ENCODE data around the gene DNAH17. TPM values are rescaled to one million over a fixed set of nuclear protein-coding genes. Genes with fewer than 3 reads are reported as not detected.

The DNAH17 gene
- total RNA-seq, 1 donor from 2014 or later: 0.81 TPM

DNA sequence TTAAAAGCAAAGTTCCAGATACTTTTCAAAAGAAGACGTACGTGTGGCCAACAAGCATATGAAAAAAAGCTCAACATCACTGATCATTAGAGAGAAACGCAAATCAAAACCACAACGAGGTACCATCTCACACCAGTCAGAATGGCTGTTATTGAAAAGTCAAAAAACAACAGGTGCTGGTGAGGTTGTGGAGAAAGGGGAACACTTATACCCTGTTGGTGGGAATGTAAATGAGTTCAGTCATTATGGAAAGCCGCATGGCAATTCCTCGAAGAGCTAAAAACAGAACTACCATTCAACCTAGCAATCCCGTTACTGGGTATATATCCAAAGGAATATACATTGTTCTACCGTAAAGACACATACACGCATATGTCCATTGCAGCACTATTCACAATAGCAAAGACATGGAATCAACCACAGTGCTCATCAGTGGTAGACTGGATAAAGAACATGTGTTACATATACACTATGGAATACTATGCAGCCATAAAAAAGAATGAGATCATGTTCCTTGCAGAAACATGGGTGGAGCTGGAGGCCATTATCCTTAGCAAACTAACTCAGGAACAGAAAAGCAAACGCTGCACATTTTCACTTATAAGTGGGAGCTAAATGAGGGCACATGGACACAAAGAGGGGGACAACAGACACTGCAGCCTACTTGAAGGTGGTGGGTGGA lies 31.1 kb upstream of the DNAH17 start:
- no peak for DNase-seq (ENCODE audit: low spot score)
- intact Hi-C loops (cut with DNase I): no loop called here

DNA sequence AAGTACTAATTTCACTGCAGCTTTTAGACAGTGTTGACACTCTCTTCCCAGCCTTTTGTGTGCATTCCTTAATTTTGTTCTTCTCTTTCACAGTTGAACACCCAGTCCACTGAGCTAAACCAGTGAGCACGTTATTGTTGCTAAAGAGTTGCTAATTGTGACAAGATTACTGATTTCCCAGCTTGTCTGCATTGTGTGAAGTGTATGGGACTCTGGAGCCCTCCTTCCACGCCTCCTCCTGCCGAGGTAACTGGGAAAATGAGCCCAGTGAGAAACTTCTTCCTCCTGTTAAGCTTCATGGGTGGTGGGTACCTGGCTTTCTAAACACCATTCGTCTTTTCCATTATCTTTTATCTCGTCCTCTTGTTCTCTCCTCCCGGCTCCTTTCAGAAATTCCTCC lies 29.8 kb upstream of the DNAH17 start:
- intact Hi-C loops (cut with DNase I): no loop called here
- DNase-seq (ENCODE audit: low spot score): no peak

DNA sequence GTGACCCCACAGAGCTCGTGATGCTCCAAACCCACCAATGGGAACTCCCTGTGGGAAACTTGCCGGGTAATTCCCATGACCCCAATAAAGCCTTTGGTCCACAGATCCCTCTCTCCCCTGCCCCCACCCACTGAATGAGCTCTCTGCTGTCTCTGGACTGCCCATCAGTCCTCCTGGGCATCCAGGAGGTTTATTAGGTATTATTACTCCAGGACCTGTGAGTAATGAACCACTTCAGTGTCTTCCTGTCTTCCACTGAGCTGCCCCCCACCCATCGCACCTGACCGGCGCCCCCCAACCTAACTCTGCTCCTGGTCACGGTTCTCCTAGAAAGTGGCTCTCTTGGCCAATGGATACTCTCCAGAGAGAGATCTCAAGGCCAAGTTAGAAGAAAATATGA lies 28.7 kb upstream of the DNAH17 start:
- DNase-seq (ENCODE audit: low spot score): no peak
- intact Hi-C loops (cut with DNase I): no loop called here

DNA sequence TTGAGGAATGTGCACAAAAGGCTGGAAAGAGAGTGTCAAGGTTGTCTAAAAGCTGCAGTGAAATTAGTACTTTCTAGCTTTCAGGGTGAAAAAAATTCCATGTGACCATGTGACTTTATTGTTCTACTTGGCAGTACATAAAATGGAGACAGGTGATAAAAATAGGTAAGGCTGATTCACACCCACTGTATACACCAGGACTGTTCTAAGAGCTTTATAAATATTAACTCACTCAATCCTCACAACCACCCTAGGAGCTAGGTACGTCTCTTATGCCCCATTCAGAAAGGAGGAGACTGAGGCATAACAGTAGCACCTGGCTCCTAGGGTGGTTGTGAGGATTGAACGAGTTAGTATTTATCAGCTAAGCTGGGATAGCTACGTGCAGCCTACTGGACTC lies 28.2 kb upstream of the DNAH17 start:
- DNase-seq (ENCODE audit: low spot score): no peak
- intact Hi-C loops (cut with DNase I): no loop called here

DNA sequence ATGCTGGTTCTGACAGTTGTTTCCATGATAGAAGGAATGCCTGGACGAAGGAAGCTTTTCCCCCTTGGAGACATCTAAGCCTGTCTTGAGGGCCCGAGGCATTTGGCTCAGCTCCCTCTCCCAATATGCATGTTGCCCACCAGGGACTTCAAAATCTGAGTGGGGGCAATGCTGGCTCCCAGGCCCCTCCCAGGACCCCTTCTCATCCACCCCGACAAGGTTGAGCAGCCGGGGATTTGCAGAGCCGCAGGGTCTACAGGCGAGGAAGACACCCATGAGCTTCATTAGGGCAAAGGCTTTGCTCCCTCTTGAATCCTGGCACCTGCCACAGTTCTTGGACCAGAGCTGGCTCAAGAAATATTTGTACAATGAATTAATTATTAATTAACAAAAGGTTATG lies 25.1 kb upstream of the DNAH17 start:
- intact Hi-C loops (cut with DNase I): no loop called here
- DNase-seq (ENCODE audit: low spot score): no peak

DNA sequence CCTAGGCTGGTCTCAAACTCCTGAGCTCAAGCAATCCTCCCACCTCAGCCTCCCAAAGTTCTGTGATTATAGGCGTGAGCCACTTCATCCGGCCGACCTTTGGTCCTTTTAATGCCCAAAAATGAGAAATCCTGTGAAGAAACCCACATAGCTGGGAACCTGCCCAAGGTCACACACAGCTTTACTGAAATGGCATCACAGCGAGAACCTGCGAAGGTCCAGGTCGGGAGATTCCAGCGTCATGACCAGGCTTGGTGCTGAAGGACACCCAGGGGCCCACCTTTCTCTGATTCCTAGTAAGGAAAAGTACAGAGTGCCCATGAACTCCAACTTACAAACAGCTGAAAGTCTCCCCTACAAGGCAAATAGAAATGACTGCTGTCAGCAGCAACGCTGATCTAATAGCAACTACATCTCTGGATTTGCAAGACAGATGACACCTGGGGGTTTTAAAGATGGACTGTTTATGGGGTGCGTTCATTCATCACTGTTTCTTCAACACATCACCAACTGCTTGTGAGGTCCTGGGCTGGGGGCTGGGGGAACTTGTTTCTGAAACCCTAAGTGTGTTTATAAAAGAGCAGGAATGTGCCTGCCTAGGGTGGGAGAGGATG lies 24.5 kb upstream of the DNAH17 start:
- intact Hi-C loops (cut with DNase I): no loop called here
- DNase-seq (ENCODE audit: low spot score): no peak

DNA sequence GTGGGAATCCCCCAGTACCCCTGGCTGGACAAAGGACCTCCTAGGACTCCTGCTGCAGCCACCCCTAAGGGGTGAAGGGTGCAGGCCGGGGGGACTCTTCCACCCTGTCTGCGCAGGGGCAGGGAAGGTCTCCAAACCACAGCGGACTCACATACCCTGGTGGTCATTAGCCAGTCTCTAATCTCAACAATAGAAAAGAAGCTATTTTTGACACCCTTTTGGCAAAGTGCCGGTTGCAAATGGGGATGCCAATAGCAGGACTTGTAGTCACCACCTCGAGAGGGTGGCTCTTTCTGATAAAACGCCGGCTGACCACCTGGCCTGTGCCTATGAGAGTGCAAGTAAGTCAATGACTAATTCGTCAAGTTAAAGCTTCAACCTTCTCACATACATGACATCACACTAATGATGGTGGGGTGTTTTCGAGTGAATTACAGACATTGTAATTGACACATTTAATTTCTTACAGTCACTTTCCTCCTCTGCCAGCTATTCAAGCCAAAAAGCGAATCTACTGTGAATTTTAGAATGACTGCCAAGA lies 23.1 kb upstream of the DNAH17 start:
- intact Hi-C loops (cut with DNase I): no loop called here
- DNase-seq (ENCODE audit: low spot score): no peak

DNA sequence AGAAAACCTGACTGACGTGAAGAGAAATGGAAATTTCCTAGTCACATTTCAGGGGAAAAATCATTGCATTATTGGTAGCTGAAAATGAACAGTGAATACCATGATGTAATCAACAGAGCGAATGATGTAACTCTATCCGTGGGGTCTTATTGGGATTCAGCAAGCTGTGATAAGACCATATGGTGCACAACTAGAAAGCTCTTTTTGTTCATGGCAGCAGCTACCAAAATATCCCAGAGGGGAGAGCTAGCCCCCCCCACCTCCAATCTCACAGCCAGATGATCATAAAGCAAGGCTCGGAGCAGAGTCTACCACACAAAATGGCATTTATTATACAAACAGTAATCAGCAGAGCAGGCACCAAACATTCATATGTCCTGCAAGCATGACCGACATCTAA lies 22.2 kb upstream of the DNAH17 start:
- no peak for DNase-seq (ENCODE audit: low spot score)
- intact Hi-C loops (cut with DNase I): no loop called here

DNA sequence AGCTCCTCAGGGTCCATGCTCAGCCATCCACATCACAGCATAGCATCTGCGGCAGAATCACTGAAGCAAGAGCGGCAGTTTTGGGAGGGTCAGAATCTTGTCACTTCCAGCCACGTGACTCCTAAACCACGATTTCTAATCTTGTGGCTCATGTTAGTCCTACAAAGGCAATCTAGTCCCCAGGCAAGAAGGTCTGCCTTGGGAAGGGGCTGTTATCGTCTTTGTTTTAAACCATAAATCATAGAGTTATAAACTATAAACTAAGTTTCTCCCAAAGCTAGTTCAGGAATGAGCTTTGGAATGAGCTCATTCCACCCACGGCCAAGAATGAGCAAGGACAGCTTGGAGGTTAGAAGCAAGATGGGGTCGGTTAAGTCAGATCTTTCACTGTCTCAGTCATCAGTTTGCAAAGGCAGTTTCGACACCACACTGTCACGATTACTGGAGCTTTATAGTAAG lies 20.8 kb upstream of the DNAH17 start:
- intact Hi-C loops (cut with DNase I): no loop called here

DNA sequence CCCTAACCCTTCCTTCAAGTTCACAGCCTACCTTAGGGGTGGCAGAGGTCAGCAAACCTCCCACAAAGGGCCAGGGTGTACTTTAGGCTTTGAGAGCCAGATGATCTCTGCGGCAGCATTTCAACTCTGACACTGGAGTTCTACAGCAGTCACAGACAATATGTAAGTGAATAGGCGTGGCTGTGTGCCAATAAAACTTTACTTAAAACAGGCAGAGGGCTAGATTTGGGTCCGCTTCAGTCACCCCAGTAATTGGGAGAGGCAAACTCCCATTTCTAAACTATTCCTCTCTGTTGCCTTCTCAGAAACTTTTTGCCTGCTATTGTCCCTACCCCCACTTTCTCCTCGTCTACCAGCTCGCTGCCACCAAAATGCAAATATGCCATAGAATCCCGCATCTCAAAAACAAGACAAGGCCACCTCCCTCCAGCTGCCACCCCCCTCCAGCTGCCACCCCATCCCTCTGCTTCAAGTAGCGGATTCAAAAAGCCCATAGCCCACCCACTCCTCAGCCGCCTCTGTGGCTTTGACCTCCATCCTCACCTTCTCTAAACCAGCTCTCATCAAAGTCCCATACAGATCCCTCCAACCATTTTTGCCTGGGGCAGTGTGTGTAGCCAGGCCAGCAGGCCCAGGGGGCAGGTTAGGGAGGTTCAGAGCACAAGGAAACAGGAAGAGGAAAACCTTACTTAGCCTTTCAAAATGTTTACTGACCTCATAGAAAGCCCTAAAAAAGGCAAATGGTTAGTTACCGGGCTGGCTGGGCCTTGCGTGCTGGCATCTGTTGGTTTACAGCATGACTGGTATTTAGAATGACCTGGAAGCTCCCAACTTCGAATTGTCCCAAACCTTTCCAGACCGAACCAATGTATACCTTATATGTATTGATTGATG lies 19.9 kb upstream of the DNAH17 start:
- DNase-seq (ENCODE audit: low spot score): no peak
- intact Hi-C loops (cut with DNase I): no loop called here

More for the DNA sequence above, 20.8 kb upstream of the DNAH17 start:
- no peak for DNase-seq (ENCODE audit: low spot score)

DNA sequence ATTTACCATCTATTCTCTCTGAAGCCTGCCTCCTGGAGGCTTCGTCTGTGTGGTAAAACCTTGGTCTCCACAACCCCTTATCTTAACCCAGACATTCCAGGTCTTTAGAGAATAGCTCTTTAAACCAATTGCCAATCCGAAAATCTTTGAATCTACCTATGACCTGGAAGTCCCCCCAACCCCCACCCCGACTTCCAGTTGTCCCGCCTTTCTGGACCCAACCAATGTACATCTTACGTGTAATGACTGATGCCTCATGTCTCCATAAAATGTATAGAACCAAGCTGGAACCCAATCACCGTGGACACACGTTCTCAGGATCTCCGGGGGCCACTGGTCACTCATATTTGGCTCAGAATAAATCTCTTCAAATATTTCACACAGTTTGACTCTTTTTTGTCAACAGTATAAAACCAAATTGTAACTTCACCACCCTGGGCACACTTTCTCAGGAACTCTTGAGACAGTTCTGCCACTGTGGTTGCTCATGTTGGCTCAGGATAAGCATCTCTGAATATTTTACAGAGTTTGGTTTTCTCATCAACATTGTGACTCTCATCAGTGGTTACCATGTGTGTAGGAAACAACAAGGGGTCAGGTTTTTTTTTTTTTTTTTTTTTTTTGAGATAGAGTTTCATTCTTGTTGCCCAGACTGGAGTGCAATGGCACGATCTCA lies 18.1 kb upstream of the DNAH17 start:
- intact Hi-C loops (cut with DNase I): no loop called here

DNA sequence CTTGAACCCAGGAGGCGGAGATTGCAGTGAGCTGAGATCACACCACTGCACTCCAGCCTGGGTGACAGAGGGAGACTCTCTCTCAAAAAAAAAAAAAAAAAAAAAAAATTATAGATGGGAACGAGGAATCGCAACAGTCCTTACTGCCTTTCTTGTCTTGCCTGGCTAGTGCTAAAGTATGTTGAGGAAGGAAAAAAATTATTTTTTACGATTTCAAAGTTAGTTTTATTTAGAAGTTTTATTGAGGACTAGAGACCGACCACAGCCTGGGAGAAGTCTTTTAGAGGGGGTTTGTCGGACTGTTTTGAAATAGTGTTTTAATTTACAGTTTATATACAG lies 15.8 kb upstream of the DNAH17 start:
- intact Hi-C loops (cut with DNase I): loop anchor here (1.0 to 2.0 kb wide), 2 partner anchors 18 to 54 kb away; no protein-coding TSS in a partner anchor

More for the DNA sequence above, 18.1 kb upstream of the DNAH17 start:
- DNase-seq (ENCODE audit: low spot score): no peak

DNA sequence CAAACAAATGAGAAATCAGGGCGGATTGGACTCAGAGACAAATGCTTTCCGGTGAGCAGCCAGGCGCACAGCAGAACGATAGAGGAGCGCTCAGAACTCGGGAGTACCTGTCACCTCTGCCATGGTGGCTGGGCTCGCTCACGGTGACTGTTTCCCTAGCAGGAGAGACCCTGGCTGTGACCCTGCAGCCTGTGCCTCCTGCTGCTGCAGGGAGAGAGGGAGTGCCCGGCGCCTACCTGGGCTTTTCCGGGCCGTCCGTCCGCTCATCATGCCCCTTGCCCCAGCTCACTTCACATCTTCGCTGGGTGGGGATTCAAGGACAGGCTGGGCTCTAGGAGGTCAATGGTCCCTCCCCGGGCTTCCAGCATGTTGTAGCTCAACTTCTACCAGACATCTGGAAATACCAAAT lies 14.1 kb upstream of the DNAH17 start:
- DNase-seq (ENCODE audit: low spot score): no peak
- intact Hi-C loops (cut with DNase I): no loop called here

More for the DNA sequence above, 15.8 kb upstream of the DNAH17 start:
- DNase-seq (ENCODE audit: low spot score): no peak

DNA sequence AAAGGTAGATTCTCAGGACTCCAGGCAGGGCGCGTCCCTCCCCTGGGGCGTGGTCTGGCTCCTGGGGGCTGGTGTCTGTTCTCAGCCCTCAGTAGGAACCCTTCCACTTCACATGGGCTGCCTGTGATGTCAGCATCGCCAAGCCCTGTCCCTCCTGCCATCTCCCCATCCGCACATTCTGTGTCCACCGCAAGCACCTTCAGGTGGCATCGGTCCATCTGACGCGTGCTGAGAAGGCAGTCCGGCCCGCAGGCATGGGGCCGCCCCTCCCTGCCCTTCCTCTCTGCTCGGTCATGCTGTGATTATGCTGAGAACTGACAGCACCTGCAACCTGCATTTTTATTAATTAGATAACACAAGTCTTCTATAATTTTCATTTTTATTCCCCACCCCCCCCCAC lies 12.7 kb upstream of the DNAH17 start:
- intact Hi-C loops (cut with DNase I): no loop called here
- DNase-seq (ENCODE audit: low spot score): no peak

DNA sequence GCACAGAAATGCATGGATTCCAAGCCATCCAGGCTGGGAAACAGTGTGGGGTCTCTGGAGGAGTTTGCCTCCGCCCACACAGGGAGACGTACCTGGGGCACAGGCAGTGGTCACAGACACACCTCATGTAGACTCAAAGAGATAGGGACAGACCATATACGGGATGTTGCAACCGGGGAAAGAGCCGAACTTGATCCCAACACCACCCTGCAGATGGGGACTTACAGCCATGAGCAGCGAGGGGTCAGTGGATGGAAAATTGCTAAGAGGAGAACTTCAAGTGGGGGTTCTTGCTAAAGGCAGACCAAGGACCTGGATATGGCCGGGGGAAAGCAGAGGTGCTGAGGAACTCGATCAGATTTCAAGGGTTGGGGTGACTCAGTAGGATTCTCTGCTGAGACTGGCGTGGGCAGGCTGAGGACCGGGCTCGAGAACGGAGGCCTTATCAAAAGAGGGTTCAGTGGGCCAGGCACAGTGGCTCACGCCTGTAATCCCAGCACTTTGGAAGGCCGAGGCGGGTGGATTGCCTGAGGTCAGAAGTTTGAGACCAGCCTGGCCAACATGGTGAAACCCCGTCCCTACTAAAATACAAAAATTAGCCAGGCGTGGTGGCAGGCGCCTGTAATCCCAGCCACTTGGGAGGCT lies 12.0 kb upstream of the DNAH17 start:
- DNase-seq (ENCODE audit: low spot score): no peak
- intact Hi-C loops (cut with DNase I): no loop called here

DNA sequence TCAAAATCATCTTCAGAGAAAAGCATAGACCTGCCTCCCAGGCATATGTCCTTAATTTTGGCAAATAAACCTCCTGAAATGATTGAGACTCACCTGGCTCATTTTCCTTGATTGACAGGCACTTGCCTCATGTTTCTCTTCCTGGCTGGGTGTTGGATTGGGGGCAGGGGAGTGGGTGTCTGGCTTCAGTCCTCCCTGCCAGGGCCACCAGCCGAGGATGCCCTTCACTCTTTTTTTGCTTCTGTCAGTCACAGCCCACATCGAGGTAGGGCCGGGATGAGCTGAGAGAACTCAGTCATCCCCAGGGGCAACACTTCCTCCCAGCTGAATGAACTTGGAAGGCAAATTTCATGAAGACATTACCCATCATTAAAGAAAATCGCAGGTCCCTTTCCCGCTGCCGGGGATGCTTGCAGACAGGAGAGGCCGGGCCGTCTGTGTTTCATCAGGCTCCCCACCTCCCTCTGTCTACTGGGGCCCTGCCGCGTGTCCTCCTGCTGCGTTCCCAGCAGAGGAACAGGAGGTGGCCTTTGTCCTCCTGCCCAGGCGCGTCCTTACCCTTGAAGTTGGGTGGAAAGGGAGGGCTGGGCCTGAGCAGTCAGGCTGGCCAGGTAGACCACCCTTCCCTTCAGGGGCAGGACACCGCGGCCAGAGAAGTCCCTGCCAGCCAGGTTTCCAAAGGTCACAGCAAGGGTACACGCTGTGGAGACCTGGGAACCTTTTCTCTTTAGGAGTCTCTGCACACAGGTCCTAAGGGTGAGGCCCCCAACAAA lies 11.2 kb upstream of the DNAH17 start:
- intact Hi-C loops (cut with DNase I): no loop called here
- DNase-seq (ENCODE audit: low spot score): no peak

DNA sequence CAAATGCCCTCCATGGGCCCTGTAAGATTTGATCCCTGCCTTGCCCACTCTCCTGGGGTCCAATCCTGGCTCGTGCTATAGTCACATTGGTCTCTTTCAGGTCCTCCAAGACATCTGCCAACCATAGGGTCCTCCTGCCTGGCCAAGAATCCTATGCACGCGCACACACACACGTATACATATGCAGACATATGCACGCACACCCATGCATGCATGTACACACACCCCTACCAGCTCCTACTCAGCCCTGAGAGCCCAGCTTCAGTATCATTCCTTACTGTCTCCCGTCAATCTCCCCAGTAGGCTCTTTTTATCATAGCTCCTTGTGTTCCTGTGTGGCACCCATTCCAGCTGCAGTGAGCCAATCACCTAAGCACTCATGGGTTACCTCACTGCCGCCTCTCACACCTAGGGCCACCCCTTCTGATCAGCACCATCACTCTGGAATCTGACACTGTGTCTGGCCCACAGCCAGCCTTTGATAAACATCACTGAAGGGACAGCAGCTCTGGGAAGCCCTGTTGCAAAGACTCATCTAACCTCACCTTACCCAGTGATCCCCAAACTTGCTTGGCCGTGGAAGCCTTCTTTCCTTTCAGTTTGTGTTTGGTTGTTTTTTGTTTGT lies 7.9 kb upstream of the DNAH17 start:
- no peak for DNase-seq (ENCODE audit: low spot score)
- intact Hi-C loops (cut with DNase I): no loop called here

DNA sequence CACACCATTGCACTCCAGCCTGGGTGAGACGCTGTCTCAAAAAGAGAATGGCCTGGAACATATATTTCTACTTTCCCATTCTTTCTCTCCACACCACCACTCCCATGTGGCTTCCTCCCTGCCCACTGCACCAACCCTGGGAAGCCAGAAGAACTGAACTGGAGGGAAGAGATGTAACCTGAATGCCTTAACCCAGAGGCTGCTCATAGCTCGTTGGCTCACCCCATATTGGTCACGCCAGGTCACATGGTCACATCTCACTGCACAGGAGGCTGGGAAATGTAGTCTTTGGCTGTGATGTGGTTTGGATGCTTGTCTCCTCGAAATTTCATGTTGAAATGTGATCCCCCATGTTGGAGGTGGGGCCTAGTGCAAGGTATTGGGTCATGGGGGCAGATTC lies 5.9 kb upstream of the DNAH17 start:
- intact Hi-C loops (cut with DNase I): no loop called here
- DNase-seq (ENCODE audit: low spot score): no peak

Measured in cardiac septum (tissue), 1 donor.